Measurements from ENCODE around the gene HYAL2. TPM values are rescaled to one million over a fixed set of nuclear protein-coding genes. Genes with fewer than 3 reads are reported as not detected.

HYAL2 gene
- total and polyA plus RNA-seq, 9 of the 15 experiments (the other 6 are each of a cell fraction or from before 2014, with no cell fraction given): 0.36 to 22.7 (median 11.4) TPM; not detected in 1

DNA sequence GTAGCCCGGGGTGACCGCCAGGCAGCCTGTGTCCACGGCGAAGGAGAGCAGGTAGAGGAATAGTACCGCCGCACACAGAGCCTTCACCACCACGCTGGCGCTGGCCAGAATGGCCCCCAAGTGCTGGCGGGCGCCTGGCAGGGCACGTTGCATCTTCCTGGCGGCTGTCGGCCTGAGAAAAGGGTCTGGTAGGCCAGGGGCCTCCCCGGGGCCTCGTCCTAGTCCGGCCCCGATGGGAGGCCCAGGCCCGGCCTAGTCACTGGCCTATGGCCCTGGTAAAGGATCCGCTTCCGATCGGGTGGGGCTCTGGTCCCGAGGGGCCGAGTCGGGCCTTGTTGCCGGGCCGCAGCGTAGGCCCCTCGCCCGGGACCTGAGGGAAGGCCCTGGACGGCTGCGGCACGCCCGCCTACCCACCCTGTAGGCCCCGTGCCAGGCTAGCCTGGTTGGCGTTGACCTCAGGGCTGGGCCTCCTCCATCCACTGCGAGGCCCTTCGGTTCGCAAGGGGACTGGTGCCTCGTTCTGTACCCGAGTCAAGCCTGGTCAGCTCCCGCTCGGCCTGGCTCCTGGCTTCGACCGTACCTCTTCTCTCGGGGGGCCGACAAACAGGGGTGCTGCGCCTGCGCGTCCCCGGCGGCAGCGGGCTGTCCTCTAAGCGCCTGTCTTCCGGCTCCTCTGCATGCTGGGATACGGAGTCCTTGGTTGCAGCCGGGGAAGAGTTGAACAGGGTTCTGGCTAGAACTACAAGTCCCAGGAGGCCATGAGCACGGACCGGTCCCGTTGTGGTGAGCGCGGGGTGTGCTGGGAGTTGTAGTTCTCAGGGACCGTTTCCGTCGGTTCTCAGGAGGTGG lies 36.6 kb upstream of the HYAL2 start, which contains the start of gene TMEM115 (continued):
- TF ChIP-seq, protein P1, sequence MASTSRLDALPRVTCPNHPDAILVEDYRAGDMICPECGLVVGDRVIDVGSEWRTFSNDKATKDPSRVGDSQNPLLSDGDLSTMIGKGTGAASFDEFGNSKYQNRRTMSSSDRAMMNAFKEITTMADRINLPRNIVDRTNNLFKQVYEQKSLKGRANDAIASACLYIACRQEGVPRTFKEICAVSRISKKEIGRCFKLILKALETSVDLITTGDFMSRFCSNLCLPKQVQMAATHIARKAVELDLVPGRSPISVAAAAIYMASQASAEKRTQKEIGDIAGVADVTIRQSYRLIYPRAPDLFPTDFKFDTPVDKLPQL (IDR thresholded peaks at IDR 0.05; ENCODE audit: extremely low read depth, insufficient read length): no peak
- TF ChIP-seq CHD2 (IDR thresholded peaks at IDR 0.05; ENCODE audit: low read depth, low read length): no peak; the same call in 1 of the 2 replicates
- TF ChIP-seq ZNF224 (CRISPR knock-in tag; IDR thresholded peaks at IDR 0.05): no peak
- TF ChIP-seq, protein P2, sequence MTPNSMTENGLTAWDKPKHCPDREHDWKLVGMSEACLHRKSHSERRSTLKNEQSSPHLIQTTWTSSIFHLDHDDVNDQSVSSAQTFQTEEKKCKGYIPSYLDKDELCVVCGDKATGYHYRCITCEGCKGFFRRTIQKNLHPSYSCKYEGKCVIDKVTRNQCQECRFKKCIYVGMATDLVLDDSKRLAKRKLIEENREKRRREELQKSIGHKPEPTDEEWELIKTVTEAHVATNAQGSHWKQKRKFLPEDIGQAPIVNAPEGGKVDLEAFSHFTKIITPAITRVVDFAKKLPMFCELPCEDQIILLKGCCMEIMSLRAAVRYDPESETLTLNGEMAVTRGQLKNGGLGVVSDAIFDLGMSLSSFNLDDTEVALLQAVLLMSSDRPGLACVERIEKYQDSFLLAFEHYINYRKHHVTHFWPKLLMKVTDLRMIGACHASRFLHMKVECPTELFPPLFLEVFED (CRISPR knock-in tag; conservative IDR thresholded peaks at IDR 0.05): no peak
- TF ChIP-seq, protein P3, sequence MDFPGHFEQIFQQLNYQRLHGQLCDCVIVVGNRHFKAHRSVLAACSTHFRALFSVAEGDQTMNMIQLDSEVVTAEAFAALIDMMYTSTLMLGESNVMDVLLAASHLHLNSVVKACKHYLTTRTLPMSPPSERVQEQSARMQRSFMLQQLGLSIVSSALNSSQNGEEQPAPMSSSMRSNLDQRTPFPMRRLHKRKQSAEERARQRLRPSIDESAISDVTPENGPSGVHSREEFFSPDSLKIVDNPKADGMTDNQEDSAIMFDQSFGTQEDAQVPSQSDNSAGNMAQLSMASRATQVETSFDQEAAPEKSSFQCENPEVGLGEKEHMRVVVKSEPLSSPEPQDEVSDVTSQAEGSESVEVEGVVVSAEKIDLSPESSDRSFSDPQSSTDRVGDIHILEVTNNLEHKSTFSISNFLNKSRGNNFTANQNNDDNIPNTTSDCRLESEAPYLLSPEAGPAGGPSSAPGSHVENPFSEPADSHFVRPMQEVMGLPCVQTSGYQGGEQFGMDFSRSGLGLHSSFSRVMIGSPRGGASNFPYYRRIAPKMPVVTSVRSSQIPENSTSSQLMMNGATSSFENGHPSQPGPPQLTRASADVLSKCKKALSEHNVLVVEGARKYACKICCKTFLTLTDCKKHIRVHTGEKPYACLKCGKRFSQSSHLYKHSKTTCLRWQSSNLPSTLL (IDR thresholded peaks at IDR 0.05): no peak
- TF ChIP-seq BRD9 (IDR thresholded peaks at IDR 0.05; ENCODE audit: low read depth, partially characterized antibody): no peak
- no peak for TF ChIP-seq FIP1L1 (IDR thresholded peaks at IDR 0.05; ENCODE audit: low read depth, low read length, poor library complexity, severe bottlenecking)
- no peak for TF ChIP-seq SMARCA4 (IDR thresholded peaks at IDR 0.05)
- no peak for TF ChIP-seq ZNF76 (CRISPR knock-in tag; IDR thresholded peaks at IDR 0.05; ENCODE audit: borderline replicate concordance)
- TF ChIP-seq BCL6 (CRISPR knock-in tag; IDR thresholded peaks at IDR 0.05): no peak
- no peak for TF ChIP-seq KHSRP (IDR thresholded peaks at IDR 0.05)
- TF ChIP-seq MYC (IDR thresholded peaks at IDR 0.05; ENCODE audit: low read depth, low read length): peak; percentile 54; the same call in 1 of the 2 replicates
- no peak for TF ChIP-seq MYC (CRISPR knock-in tag; IDR thresholded peaks at IDR 0.05; ENCODE audit: borderline replicate concordance, low read depth)
- TF ChIP-seq NRF1 (conservative IDR thresholded peaks at IDR 0.05 in 1 of 2, IDR thresholded peaks at IDR 0.05 in 1 of 2): peak; percentile 95 to 96
- TF ChIP-seq KDM5B (IDR thresholded peaks at IDR 0.05; ENCODE audit: insufficient replicate concordance, low read depth, low read length): peak; percentile 34
- TF ChIP-seq ZNF785 (CRISPR knock-in tag; IDR thresholded peaks at IDR 0.05): no peak
- TF ChIP-seq, protein P4, sequence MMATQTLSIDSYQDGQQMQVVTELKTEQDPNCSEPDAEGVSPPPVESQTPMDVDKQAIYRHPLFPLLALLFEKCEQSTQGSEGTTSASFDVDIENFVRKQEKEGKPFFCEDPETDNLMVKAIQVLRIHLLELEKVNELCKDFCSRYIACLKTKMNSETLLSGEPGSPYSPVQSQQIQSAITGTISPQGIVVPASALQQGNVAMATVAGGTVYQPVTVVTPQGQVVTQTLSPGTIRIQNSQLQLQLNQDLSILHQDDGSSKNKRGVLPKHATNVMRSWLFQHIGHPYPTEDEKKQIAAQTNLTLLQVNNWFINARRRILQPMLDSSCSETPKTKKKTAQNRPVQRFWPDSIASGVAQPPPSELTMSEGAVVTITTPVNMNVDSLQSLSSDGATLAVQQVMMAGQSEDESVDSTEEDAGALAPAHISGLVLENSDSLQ (IDR thresholded peaks at IDR 0.05): no peak
- TF ChIP-seq, protein P5, sequence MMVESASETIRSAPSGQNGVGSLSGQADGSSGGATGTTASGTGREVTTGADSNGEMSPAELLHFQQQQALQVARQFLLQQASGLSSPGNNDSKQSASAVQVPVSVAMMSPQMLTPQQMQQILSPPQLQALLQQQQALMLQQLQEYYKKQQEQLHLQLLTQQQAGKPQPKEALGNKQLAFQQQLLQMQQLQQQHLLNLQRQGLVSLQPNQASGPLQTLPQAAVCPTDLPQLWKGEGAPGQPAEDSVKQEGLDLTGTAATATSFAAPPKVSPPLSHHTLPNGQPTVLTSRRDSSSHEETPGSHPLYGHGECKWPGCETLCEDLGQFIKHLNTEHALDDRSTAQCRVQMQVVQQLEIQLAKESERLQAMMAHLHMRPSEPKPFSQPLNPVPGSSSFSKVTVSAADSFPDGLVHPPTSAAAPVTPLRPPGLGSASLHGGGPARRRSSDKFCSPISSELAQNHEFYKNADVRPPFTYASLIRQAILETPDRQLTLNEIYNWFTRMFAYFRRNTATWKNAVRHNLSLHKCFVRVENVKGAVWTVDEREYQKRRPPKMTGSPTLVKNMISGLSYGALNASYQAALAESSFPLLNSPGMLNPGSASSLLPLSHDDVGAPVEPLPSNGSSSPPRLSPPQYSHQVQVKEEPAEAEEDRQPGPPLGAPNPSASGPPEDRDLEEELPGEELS (CRISPR knock-in tag; IDR thresholded peaks at IDR 0.05; ENCODE audit: borderline replicate concordance): no peak
- TF ChIP-seq, protein P6, sequence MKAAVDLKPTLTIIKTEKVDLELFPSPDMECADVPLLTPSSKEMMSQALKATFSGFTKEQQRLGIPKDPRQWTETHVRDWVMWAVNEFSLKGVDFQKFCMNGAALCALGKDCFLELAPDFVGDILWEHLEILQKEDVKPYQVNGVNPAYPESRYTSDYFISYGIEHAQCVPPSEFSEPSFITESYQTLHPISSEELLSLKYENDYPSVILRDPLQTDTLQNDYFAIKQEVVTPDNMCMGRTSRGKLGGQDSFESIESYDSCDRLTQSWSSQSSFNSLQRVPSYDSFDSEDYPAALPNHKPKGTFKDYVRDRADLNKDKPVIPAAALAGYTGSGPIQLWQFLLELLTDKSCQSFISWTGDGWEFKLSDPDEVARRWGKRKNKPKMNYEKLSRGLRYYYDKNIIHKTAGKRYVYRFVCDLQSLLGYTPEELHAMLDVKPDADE (conservative IDR thresholded peaks at IDR 0.05; ENCODE audit: control insufficient read depth, low read depth, low read length): peak; percentile 100
